ENCODE data around the gene IGSF9B. TPM values are rescaled to one million over a fixed set of nuclear protein-coding genes. Genes with fewer than 3 reads are reported as not detected.
A peak's percentile ranks its signal among the peaks of the same experiment; 100 is the strongest.

The IGSF9B gene
- total and polyA plus RNA-seq, 4 donors: 0.72 to 19.5 (median 4.0) TPM

GRCh38 chr11:133946541-133947318 is 10.0 kb downstream of the IGSF9B start:
- no peak for ATAC-seq (ENCODE audit: insufficient read depth, low FRiP score)
- peaks cover 0 to 31% (median 23%) of the 10 kb centered on the region in 3 donors for H3K27me3 ChIP-seq (ENCODE audit: control insufficient read depth in 3 of 3, insufficient read depth in 3 of 3, low read length in 2 of 3)

GRCh38 chr11:133946051-133946450 is 10.7 kb downstream of the IGSF9B start:
- H3K4me1 ChIP-seq (ENCODE audit: control insufficient read depth in 5 of 5, insufficient read depth in 5 of 5, low read length in 5 of 5): peaks cover 0 to 19% (median 2%) of the 10 kb centered on the region in 5 donors
- ATAC-seq (ENCODE audit: insufficient read depth, low FRiP score): no peak
- no peak overlapping the region for H3K9ac ChIP-seq (ENCODE audit: insufficient read depth in 1 of 2, low read length in 2 of 2)
- TF ChIP-seq CTCF (IDR thresholded peaks at IDR 0.05; ENCODE audit: control extremely low read depth, extremely low read depth): no peak
- no peak overlapping the region for H3K4me3 ChIP-seq
- 81 to 87% methylated on average over 18 to 20 of the region's 20 CpGs for WGBS, 2 donors
- H3K36me3 ChIP-seq (ENCODE audit: control insufficient read depth in 4 of 4, insufficient read depth in 4 of 4, low read length in 4 of 4): no peaks in the 10 kb centered on the region
- H3K27me3 ChIP-seq (ENCODE audit: control insufficient read depth in 3 of 3, insufficient read depth in 3 of 3, low read length in 2 of 3): peaks cover 0 to 24% (median 21%) of the 10 kb centered on the region in 3 donors
- no peak for DNase-seq
- peak overlapping the region in 1 of 2 donors; percentile 71 for H3K27ac ChIP-seq (ENCODE audit: low read depth in 1 of 2, low read length in 1 of 2)
- no peaks in the 10 kb centered on the region for H3K9me3 ChIP-seq (ENCODE audit: control insufficient read depth in 4 of 4, insufficient read depth in 3 of 4, low read length in 3 of 4)

More at GRCh38 chr11:133946541-133947318, 10.0 kb downstream of the IGSF9B start:
- Histone ChIP-seq H3K27ac (ENCODE audit: low read depth in 1 of 2, low read length in 1 of 2) (peak overlapping the region in 1 of 2 donors; percentile 71), H3K36me3 (ENCODE audit: control insufficient read depth in 4 of 4, insufficient read depth in 4 of 4, low read length in 4 of 4) (no peaks in the 10 kb centered on the region), H3K9ac (ENCODE audit: insufficient read depth in 1 of 2, low read length in 2 of 2) (no peak overlapping the region), H3K4me1 (ENCODE audit: control insufficient read depth in 5 of 5, insufficient read depth in 5 of 5, low read length in 5 of 5) (peaks cover 0 to 19% (median 8%) of the 10 kb centered on the region in 5 donors), H3K9me3 (ENCODE audit: control insufficient read depth in 4 of 4, insufficient read depth in 3 of 4, low read length in 3 of 4) (no peaks in the 10 kb centered on the region), H3K4me3 (no peak overlapping the region)
- no peak for TF ChIP-seq CTCF (IDR thresholded peaks at IDR 0.05; ENCODE audit: control extremely low read depth, extremely low read depth)
- DNase-seq: peak in 1 of 3 donors; percentile 30
- 16 to 20% methylated on average over 22 to 26 of the region's 26 CpGs for WGBS, 2 donors

- no peak for ATAC-seq (ENCODE audit: insufficient read depth, low FRiP score)
- Histone ChIP-seq H3K27ac (ENCODE audit: low read depth in 1 of 2, low read length in 1 of 2) (peak overlapping the region in 1 of 2 donors; percentile 71), H3K4me3 (no peak overlapping the region), H3K9me3 (ENCODE audit: control insufficient read depth in 4 of 4, insufficient read depth in 3 of 4, low read length in 3 of 4) (no peaks in the 10 kb centered on the region), H3K27me3 (ENCODE audit: control insufficient read depth in 3 of 3, insufficient read depth in 3 of 3, low read length in 2 of 3) (peaks cover 0 to 19% (median 14%) of the 10 kb centered on the region in 3 donors), H3K9ac (ENCODE audit: insufficient read depth in 1 of 2, low read length in 2 of 2) (no peak overlapping the region), H3K36me3 (ENCODE audit: control insufficient read depth in 4 of 4, insufficient read depth in 4 of 4, low read length in 4 of 4) (no peaks in the 10 kb centered on the region), H3K4me1 (ENCODE audit: control insufficient read depth in 5 of 5, insufficient read depth in 5 of 5, low read length in 5 of 5) (peaks cover 0 to 19% (median 0%) of the 10 kb centered on the region in 5 donors)
- DNase-seq: peak in 1 of 3 donors; percentile 20
- WGBS, 2 donors: 56 to 66% methylated on average over 24 to 27 of the region's 27 CpGs
- no peak for TF ChIP-seq CTCF (IDR thresholded peaks at IDR 0.05; ENCODE audit: control extremely low read depth, extremely low read depth)
Measured at GRCh38 chr11:133945087-133945974, 11.4 kb downstream of the IGSF9B start.
